Epithelial cell of proximal tubule (primary cell): Measurements from ENCODE around the gene PITHD1. TPM values are rescaled to one million over a fixed set of nuclear protein-coding genes. Genes with fewer than 3 reads are reported as not detected.
"Not testable (repeated sequence)": the region's sequence is repeated elsewhere in the genome, so short reads cannot be mapped to it uniquely, and the experiment has no call there.

ENCODE experiments used
- DNase-seq: peaks from one replicate; pipeline ENCODE4 v3.0.0-alpha.2; 2011; ENCODE audit warnings: low read depth
- H3K4me3 ChIP-seq: 2 replicates; pipeline ENCODE4 v1.5.1; 2011; ENCODE audit warnings: low read depth, mild to moderate bottlenecking, low read length
- CTCF ChIP-seq: conservative IDR thresholded peaks from 2 replicates; pipeline ENCODE4 v1.5.1; 2012; ENCODE audit warnings: low read depth, mild to moderate bottlenecking, low read length
- total RNA-seq: library from RNA; depleted of rRNA; stranded (reverse); fragments of >200 nt; gene quantifications from 2 replicates; pipeline ENCODE4 v1.2.3, GENCODE V29; 2015

Gene PITHD1
- total RNA-seq, 1 donor from 2014 or later: 39.0 TPM

GRCh38 chr1:23774174-23774880 lies 3.9 kb upstream of the PITHD1 start:
- no peak overlapping the region for H3K4me3 ChIP-seq
- no peak for TF ChIP-seq CTCF
- DNase-seq: no peak

GRCh38 chr1:23776217-23776616 lies 2.0 kb upstream of the PITHD1 start:
- TF ChIP-seq CTCF: no peak
- no peak for DNase-seq
- H3K4me3 ChIP-seq: no peak overlapping the region

DNA sequence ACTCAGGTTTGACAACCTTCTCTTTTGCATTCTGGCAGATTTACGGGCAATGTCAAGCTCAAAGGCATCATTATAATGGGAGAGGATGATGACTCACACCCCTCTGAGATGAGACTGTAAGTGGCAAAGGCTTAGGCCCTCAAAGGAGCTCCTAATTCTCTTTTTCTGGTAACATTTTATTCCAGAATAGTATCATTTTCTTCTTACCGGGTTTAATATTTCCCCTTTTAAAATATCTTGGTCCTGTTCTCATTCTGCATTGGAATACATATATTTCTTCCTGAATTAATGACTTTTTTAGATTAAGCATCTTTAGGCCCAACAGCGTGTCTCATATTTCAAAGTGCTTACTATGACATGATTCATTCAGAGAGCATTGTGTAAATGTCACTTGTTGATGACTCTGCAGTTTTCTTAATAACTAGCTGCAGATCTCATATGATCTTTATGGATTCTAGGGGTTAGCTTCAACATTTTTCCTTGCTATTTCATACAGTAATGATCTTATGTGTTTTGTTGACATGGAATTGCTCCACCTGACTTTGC lies 1.7 kb downstream of the PITHD1 start:
- H3K4me3 ChIP-seq: peak overlapping the region; percentile 95
- DNase-seq: no peak
- TF ChIP-seq CTCF: no peak

- not testable (repeated sequence) for H3K4me3 ChIP-seq, DNase-seq
These were observed 4.9 kb downstream of the PITHD1 start for GRCh38 chr1:23783141-23783540.

- TF ChIP-seq CTCF: no peak
- DNase-seq: no peak
These were observed 6.6 kb downstream of the PITHD1 start for GRCh38 chr1:23784846-23785245.

GRCh38 chr1:23787701-23788100 lies 9.5 kb downstream of the PITHD1 start:
- TF ChIP-seq CTCF: no peak
- H3K4me3 ChIP-seq: no peak overlapping the region
- no peak for DNase-seq

More at GRCh38 chr1:23784846-23785245, 6.6 kb downstream of the PITHD1 start:
- H3K4me3 ChIP-seq: no peak overlapping the region

DNA sequence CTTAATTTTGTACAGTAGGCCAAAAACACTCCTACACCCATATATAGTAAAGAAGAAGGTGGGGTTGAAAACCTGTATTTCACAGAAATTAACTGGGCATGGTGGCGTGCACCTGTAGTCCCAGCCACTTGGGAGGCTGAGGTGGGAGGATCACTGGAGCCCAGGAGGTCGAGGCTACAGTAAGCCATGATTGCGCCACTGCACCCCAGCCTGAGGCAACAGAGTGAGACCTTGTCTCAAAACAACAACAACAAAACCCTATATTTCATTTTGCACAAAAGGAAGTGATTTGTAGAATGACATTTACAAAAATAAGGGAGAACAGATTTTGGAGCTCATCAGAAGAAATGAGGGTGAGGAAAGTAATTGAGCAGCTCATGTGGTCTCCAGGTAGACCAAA lies 10.5 kb downstream of the PITHD1 start:
- no peak overlapping the region for H3K4me3 ChIP-seq
- no peak for TF ChIP-seq CTCF
- no peak for DNase-seq
